GM12873 (cell line): ENCODE results near the gene UTS2B.

Experiments used
- CTCF ChIP-seq: IDR thresholded peaks from 2 replicates; pipeline ENCODE4 v1.5.1; 2012; ENCODE audit warnings: low read depth, mild to moderate bottlenecking, moderate library complexity, low read length, control low read depth; ENCODE audit not compliant: insufficient read depth; ENCODE audit errors: missing control alignments

The UTS2B gene

GRCh38 chr3:191340966-191341365 is 10.6 kb upstream of the UTS2B start:
- no peak for TF ChIP-seq CTCF

GRCh38 chr3:191340351-191340750 is 10.0 kb upstream of the UTS2B start:
- TF ChIP-seq CTCF: no peak

GRCh38 chr3:191339316-191339917 is 9.1 kb upstream of the UTS2B start:
- TF ChIP-seq CTCF: no peak

GRCh38 chr3:191338177-191338488 is 7.8 kb upstream of the UTS2B start:
- TF ChIP-seq CTCF: no peak

- TF ChIP-seq CTCF: no peak
Observed at GRCh38 chr3:191336833-191337232, 6.5 kb upstream of the UTS2B start.

- TF ChIP-seq CTCF: no peak
Observed at GRCh38 chr3:191334346-191334893, 4.1 kb upstream of the UTS2B start.

- TF ChIP-seq CTCF: no peak
Observed at GRCh38 chr3:191333298-191333880, 3.1 kb upstream of the UTS2B start.

GRCh38 chr3:191331388-191331787 is 1.1 kb upstream of the UTS2B start:
- no peak for TF ChIP-seq CTCF
